PC-9 (cell line): Measurements from ENCODE around the gene SPINT2.

Experiments
- CTCF ChIP-seq: fragments of 200-600 bp; sonication (generic); conservative IDR thresholded peaks from 2 replicates; pipeline ENCODE4 v1.6.1; 2017; ENCODE audit warnings: mixed run types, antibody characterized with exemption, mild to moderate bottlenecking, moderate library complexity
- EZH2 ChIP-seq: fragments of 200-600 bp; sonication (generic); IDR thresholded peaks from 2 replicates; pipeline ENCODE4 v1.8.0; 2017; ENCODE audit warnings: antibody characterized with exemption, low read depth

GRCh38 chr19:38266981-38267597 lies 2.7 kb downstream of the SPINT2 start:
- TF ChIP-seq CTCF (no peak), EZH2 (no peak)
